Right lobe of liver (tissue), 6 donors: Measurements from ENCODE around the gene GPATCH4. TPM values are rescaled to one million over a fixed set of nuclear protein-coding genes. Genes with fewer than 3 reads are reported as not detected.
A peak's percentile ranks its signal among the peaks of the same experiment; 100 is the strongest.

Experiments used
- ATAC-seq, 4 donors: fragments of 200-7000 bp; cut with Tn5 transposase; one replicate each; pipeline ENCODE4 v1.9.1; 2020; ENCODE audit warnings: mild to moderate bottlenecking in 4 of 4, moderate library complexity in 4 of 4
- DNase-seq, 3 donors: peaks; one replicate each; pipeline ENCODE4 v3.0.0-alpha.2; 2020
- H3K27ac ChIP-seq, 3 donors: fragments of 200-600 bp; one replicate each; pipeline ENCODE4 v1.8.0; 2022
- H3K27me3 ChIP-seq, 2 donors: fragments of 200-600 bp; one replicate each; pipeline ENCODE4 v1.8.0; 2022
- H3K36me3 ChIP-seq, 4 donors: fragments of 200-600 bp; sonication (generic) in 1 of 4; one replicate each; pipeline versions ENCODE4 v1.5.1 to v1.8.0; 2017 to 2022; ENCODE audit warnings: control low read depth in 1 of 4
- H3K4me1 ChIP-seq, 4 donors: fragments of 200-600 bp; sonication (generic) in 1 of 4; one replicate each; pipeline versions ENCODE4 v1.5.1 to v1.8.0; 2017 to 2022; ENCODE audit warnings: control low read depth in 1 of 4
- H3K4me3 ChIP-seq, 3 donors: fragments of 200-600 bp; one replicate each; pipeline ENCODE4 v1.8.0; 2022
- H3K9me3 ChIP-seq, 4 donors: fragments of 200-600 bp; sonication (generic) in 1 of 4; one replicate each; pipeline versions ENCODE4 v1.5.1 to v1.8.0; 2017 to 2022; ENCODE audit warnings: control low read depth in 1 of 4
- POLR2A ChIP-seq: fragments of 450-650 bp; IDR thresholded peaks from one replicate; pipeline ENCODE4 v1.6.1; 2017; ENCODE audit warnings: antibody characterized with exemption, mild to moderate bottlenecking
- WGBS: methylation state at CpG from one replicate; pipeline ENCODE4 v1.1.6; 2018; ENCODE audit warnings: low coverage, low lambda C conversion rate; ENCODE audit not compliant: insufficient coverage; ENCODE audit errors: missing lambda C conversion rate; 5-methylcytosine and 5-hydroxymethylcytosine counted together
- intact Hi-C, 2 donors: fragments of 100-400 bp; cut with DNase I; formaldehyde crosslinking; loops; one replicate each; pipeline versions ENCODE4 v1.11.2 to v1.14.1; 2022
- total RNA-seq, 6 experiments: library from RNA; depleted of rRNA in 2 of 6; stranded (reverse); fragments of >200 nt in 2 of 6; fragmentation: NEBNext Ultra II Directional in 3 of 6; extraction: Animal tissue kit (Norgen Biotek cat#: 25700) in 3 of 6; gene quantifications; one replicate each; pipeline versions ENCODE4 v1.1.0 to v1.2.4, GENCODE V29; 2016 to 2023
- TF ChIP-seq, protein P1 (sequence below), 4 donors: fragments of 200-600 bp in 3 of 4; fragments of 450-650 bp in 1 of 4; IDR thresholded peaks; one replicate each; pipeline versions ENCODE4 v1.5.1 to v1.8.0; 2016 to 2022; ENCODE audit warnings: antibody characterized with exemption in 4 of 4, mild to moderate bottlenecking in 2 of 4
- donor health status: DM: no; HTN: yes; CAD: no.
- donor health status: DM: no; HTN: no; CAD: no.
- donor health status: DM: no; HTN: no; CAD: no.
- donor health status: DM: no; HTN: yes; CAD: no.
- donor health status: DM: no; HTN: yes; CAD: no.

GPATCH4 gene
- total RNA-seq, 6 experiments from 2014 or later: 7.0 to 25.3 (median 12.4) TPM

DNA sequence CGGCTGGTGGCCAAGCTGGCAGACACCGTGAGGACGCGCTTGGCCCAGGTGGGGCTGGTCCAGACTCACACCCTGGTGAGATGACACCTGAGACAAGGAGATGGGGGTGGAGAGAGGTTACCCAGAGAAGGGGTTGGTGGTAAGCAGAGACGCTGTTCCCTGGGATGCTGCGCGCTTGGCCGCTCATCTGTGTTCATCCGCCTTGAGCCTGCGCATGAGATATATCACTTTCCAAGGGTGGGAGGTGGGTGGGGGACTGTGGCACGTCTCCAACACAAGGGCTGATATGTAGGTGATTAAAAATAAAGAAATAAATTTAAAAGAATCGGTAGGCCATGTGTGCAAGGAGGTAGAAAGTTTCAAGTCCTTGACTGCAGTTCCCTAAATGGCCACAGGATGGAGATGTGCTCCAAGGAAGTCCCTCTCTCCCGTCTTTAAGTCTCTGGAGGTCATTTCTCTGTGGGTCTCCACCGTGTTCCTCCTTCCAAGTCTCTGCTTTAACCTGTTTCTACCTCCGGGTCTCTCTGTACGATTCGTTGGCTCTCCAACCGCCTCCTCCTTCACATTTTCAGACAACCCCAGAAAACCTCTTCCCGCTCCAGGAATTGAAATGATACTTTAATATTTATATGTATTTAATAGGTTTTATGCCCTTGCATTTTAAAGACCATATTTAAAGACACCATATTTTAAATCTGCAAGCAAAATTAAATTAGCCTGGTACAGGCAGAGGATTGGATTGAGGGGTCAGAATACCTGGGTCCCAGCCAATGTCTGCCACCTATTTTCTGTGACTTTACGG lies 17.3 kb downstream of the GPATCH4 start:
- Histone ChIP-seq H3K4me1 (no peaks in the 10 kb centered on the region), H3K9me3 (no peaks in the 10 kb centered on the region), H3K27me3 (no peaks in the 10 kb centered on the region), H3K4me3 (no peak overlapping the region), H3K27ac (no peak overlapping the region), H3K36me3 (no peaks in the 10 kb centered on the region)
- intact Hi-C loops: no loop called here
- WGBS: 46% methylated on average over 15 of the region's 20 CpGs
- DNase-seq: peak in 1 of 3 donors; percentile 34
- peak; percentile 62 to 83 (median 82) for ATAC-seq
- TF ChIP-seq POLR2A: no peak
- TF ChIP-seq, protein P1, sequence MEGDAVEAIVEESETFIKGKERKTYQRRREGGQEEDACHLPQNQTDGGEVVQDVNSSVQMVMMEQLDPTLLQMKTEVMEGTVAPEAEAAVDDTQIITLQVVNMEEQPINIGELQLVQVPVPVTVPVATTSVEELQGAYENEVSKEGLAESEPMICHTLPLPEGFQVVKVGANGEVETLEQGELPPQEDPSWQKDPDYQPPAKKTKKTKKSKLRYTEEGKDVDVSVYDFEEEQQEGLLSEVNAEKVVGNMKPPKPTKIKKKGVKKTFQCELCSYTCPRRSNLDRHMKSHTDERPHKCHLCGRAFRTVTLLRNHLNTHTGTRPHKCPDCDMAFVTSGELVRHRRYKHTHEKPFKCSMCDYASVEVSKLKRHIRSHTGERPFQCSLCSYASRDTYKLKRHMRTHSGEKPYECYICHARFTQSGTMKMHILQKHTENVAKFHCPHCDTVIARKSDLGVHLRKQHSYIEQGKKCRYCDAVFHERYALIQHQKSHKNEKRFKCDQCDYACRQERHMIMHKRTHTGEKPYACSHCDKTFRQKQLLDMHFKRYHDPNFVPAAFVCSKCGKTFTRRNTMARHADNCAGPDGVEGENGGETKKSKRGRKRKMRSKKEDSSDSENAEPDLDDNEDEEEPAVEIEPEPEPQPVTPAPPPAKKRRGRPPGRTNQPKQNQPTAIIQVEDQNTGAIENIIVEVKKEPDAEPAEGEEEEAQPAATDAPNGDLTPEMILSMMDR (IDR thresholded peaks at IDR 0.05): peak; percentile 81 to 94 (median 92)

DNA sequence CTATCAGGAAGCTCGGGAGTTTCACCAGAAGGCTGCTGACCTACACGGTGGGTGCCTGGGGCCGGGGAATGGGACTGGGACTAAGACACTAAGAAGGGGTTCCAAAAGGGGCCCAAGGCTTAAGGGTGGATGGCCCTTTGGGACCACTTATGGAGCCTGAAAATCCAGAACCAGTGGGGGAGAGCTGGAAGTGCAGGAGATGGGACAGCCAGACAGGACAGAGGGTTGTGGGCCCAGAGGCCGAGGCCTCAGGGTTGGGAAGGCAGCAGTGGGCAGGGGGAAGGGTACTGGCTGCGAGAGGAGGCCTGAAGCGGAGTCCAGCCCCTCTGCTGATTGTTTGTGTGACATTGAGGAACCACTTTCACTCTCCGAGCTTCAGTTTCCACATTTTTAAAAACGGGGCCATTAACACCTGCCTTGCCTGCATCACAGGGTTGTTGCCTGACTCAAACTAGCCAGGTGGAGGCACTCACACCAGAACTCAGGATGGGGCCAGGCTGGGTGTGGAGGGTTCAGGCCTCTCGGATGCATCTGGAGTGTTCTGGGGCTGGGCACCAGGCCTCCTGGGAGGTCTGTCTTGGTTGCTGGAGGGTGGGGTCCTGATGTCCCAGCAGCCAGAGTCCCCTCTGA lies 18.8 kb downstream of the GPATCH4 start:
- Histone ChIP-seq H3K36me3 (no peaks in the 10 kb centered on the region), H3K4me3 (no peak overlapping the region), H3K9me3 (no peaks in the 10 kb centered on the region), H3K4me1 (no peaks in the 10 kb centered on the region), H3K27ac (no peak overlapping the region), H3K27me3 (no peaks in the 10 kb centered on the region)
- WGBS: 25% methylated on average over 2 of the region's 9 CpGs
- no peak for DNase-seq
- intact Hi-C loops: no loop called here
- TF ChIP-seq POLR2A: no peak
- TF ChIP-seq, protein P1 (IDR thresholded peaks at IDR 0.05): no peak
- no peak for ATAC-seq

DNA sequence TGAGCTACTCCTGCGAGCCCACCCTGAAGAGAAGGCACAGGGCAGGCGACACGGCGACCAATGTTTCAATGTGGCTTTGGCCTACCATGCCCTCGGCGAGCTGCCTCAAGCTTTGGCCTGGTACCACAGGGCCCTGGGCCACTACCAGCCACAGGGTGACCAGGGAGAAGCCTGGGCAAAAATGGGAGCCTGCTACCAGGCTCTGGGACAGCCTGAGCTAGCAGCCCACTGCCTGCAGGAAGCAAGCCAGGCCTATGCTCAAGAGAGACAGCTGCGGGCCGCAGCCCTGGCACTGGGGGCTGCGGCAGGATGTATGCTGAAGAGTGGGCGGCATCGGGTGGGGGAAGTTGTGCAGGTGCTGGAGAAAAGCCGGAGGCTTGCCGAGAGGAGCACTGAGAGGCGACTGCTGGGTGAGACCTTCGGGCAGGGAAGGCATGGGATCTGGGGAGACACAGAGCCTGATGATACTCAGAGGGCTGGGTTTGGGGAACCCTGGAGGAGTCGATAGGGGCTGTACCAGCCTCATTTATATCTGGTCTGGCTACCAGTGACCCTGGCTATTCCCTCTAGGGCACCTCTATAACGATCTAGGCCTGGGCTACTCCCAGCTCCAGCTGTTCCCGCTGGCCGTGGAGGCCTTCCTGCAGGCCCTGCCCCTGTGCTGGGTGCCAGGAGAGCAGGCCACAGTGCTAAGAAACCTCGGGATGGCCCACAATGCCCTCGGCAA lies 19.5 kb downstream of the GPATCH4 start:
- DNase-seq: no peak
- H3K27ac ChIP-seq: no peak overlapping the region

DNA sequence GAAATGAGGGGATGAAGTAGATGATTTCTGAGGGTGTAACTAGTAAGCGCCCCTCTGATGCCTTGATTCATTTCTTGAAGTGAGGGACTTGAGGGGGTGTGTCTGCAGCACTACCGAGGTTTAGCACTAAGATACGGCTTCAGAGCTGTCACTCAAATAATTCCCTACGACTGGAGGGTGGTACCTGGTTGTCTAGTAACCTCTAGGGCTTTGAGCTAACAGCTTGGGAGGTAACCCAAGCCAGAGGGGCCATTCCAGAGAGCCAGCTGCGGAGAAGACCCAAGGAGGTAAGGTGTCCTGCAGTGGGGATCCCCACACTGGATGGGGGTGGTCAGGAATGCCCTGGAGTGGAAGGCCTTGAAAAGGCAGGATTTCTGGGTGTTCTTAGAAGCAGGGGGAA lies 21.8 kb downstream of the GPATCH4 start, which contains the start of gene TTC24:
TSS of gene TTC24 (plus strand) at position 252 of the 400 bp plus-strand sequence. CDS start 1,642 bp downstream, outside the sequence.
- WGBS: 88% methylated on average over 1 of the region's 5 CpGs
- no peaks in the 10 kb centered on the region for H3K4me1 ChIP-seq
- H3K27ac ChIP-seq: no peak within 1 kb of the TSS
- no peak for ATAC-seq
- H3K36me3 ChIP-seq: no peaks in the 10 kb centered on the region
- no peaks in the 10 kb centered on the region for H3K9me3 ChIP-seq
- intact Hi-C loops: no loop called here
- no peak for DNase-seq
- TF ChIP-seq, protein P1 (IDR thresholded peaks at IDR 0.05): no peak
- no peak for TF ChIP-seq POLR2A
- H3K27me3 ChIP-seq: no peaks in the 10 kb centered on the region
- H3K4me3 ChIP-seq: no peak within 1 kb of the TSS

More for the DNA sequence above, 19.5 kb downstream of the GPATCH4 start:
- intact Hi-C loops: no loop called here
- no peaks in the 10 kb centered on the region for H3K4me1 ChIP-seq
- WGBS: 61% methylated on average over 9 of the region's 21 CpGs
- H3K9me3 ChIP-seq: no peaks in the 10 kb centered on the region
- peak in 1 of 4 donors; percentile 9 for ATAC-seq
- H3K27me3 ChIP-seq: no peaks in the 10 kb centered on the region
- no peak for TF ChIP-seq POLR2A
- TF ChIP-seq, protein P1 (IDR thresholded peaks at IDR 0.05): no peak
- no peak overlapping the region for H3K4me3 ChIP-seq
- no peaks in the 10 kb centered on the region for H3K36me3 ChIP-seq
